ENCODE results near the gene NNMT.
"Not testable (repeated sequence)": the region's sequence is repeated elsewhere in the genome, so short reads cannot be mapped to it uniquely, and the experiment has no call there.

The NNMT gene

DNA sequence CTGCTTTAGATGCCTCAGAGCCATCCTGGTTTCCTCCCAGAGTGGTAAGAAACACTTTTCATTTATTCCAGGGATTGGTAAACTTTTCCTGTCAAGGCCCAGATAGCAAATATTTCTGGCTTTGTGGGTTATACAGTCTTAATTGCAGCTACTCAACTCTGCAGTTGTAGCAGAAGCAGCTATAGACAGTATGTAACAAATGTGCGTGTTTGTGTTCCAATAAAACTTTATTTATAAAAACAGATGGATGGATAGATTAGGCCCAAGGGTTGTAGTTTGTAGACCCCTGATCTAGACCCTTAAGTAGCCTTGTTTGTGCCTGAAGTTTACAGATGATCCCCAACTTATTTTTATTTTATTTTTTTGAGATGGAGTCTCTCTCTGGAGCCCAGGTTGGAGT, 17.9 kb downstream of the NNMT start:
- DNase-seq: no peak

DNA sequence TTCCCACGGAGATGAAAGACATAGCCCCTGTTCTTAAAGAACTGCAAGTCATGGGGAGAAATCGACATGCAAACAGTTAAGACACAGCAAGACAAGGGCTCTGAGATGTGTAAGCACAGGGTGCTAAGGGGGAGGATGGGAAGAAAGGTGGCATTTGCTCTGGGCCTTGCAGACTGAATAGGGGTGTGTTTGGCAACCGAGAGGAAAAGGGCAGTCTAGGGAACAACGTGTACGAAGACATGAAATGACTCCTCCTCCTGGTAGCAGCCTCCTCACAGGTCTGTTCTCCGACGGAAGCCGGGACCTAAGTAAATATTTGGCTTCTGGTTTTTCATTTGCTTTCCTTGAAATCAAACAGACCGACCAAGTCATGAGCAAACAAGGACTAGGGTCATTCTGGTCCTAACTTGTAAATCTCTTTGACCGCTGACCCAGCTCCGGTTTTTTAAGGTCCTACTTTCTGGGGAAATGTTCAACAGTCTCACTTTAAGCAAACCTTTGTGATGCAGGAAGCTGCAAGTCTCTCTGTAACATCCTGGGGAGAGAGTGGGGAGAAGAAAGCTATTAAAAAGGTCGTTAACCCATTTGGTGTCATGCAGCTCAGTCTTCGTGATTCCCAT, 19.7 kb downstream of the NNMT start:
- DNase-seq: no peak

DNA sequence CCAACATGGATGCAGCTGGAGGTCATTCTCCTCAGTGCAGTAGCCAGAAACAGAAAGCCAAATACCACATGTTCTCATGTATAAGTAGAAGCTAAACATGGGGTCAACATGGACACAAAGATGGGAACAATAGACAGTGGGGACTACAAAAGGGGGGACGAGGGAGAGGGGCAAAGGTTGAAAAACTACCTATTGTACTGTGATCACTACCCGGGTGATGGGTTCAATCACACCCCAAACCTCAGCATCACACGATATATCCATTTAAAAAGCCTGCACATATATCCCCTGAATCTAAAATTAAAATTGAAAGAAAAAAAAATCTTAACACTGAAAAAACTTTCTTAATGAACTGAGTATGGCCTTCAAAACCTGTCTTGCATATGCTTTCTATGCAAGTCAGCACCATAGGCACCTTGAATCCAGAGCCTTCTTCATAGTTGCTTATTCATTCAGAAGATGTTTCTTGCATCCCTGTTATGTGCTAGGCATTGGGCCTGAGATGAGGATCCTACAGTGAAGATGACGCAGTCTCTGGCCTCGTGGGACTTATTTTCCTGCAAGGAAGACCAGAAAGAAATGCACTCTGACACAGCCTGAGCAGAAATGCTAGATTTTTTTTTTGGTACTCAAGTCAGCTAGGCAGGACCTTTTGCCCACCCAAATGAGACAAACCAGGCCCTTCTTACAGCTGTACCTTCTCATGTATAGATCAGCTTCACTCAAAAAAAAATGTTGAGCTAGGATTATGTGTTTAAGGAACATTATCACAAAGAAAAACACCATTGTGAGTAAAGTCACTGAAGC, 21.0 kb downstream of the NNMT start:
- DNase-seq: no peak

GRCh38 chr11:114317787-114318137, 21.6 kb downstream of the NNMT start:
- no peak for DNase-seq

DNA sequence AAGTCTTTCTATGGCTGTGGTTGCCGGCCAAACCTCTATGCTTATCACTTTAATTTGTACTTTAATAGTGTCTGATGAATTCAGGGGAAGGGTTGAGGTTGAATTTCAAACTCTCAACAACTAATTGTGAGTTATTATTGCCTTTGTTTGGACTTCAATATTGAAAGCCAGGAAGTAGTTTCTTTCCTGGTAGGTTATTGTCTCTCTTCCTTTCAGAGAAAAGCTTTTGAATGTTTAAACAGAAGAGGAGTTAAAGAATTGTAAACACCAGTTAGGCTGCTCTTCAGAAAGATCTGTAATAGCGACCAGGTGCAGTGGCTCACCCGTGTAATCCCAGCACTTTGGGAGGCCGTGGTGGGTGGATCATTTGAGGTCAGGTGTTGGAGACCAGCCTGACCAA, 22.2 kb downstream of the NNMT start:
- DNase-seq: no peak

DNA sequence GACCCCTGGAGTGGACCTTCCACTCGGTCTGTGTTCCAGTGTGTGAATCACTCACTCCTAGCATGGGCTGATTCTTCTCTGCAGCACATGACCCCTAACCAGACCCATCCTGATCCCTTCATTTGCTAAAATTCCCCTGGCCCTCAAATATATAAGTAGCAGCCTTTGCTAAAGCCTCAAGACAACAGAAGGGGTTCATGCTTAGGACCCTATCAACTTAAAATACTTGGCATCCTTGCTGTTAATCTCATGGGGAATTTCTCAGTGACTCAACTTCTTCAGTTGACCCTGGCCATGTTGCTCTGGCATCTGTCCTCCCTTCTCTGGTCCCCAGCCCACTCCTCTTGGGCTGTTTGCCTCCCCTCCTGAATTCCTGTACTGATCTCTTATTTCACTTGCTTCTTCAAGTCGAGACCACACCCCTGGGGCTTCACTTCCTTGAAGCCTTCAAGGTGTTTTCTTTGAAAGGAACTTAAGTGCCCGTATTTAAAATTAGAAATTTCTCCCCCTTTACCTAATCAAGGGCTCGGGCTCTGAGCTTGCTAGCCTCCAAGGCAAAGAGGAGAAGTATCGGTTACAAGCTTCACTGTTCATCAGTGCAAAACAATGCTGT, 23.6 kb downstream of the NNMT start:
- no peak for DNase-seq

DNA sequence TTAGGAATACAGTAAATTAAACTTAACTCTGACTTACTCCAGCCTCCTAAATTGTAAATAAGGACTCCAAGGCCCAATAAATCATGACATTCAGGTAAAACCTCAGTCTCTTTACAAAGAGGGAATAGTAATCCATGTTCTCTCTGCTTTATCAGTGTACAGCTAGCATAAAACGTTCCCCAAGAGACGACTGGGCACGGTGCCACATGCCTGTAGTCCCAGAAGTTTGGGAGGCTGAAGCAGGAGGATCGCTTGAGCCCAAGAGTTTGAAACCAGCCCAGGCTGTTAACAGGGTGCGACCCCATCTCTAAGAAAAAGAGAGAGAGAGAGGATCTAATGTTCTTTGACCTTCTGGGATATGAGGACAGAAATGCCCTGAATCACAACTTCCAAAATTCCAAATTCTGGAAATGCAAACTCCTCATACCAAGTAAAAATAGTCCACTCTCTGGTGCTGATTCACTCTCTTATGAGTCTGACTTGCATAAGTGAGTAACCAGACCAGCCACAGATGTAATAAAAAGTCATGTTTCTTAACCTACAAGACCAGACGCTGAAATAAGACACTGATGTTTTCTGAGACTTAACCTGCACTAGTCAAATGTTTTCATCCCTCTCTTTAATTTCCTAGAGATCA, 25.5 kb downstream of the NNMT start:
- DNase-seq: no peak

DNA sequence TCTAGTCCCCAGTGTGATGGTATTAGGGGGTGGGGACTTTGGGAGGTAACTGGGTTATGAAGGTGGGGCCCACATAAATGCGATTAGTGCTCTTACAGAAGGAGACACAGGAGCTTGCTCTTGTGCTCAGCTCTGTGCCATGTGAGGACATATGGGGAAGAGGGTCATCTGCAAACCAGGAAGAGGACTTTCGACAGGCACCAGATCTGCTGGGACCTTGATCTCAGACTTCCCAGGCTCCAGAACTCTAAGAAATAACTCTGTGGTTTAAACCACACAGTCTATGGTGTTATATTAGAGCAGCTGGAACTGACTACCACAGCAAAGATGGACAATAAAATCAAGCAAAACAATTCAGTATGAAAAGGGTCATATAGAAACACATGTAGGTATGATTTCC, 26.7 kb downstream of the NNMT start:
- no peak for DNase-seq

- DNase-seq: no peak
Observed at GRCh38 chr11:114326151-114326550, 30.0 kb downstream of the NNMT start.

- no peak for DNase-seq
Observed at GRCh38 chr11:114326776-114327175, 30.6 kb downstream of the NNMT start.

DNA sequence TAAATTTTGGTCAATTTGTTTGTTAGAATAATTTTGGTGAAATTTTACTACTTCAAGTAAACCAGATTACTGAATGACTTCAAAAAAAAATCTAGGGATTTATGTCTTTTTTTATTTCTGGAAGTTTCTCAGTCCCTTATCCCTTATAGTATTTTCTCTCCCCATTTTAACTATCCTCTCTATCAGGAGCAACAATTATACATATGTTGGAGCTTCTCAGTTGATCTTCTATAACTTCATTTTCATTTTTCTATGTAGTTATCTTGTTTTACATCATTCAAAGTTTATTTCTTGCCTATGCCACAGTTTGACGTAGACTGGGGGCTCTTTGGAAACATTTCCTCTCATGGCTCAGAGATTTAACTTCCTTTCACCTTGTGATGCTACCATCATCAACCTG, 34.2 kb downstream of the NNMT start:
- DNase-seq: no peak

DNA sequence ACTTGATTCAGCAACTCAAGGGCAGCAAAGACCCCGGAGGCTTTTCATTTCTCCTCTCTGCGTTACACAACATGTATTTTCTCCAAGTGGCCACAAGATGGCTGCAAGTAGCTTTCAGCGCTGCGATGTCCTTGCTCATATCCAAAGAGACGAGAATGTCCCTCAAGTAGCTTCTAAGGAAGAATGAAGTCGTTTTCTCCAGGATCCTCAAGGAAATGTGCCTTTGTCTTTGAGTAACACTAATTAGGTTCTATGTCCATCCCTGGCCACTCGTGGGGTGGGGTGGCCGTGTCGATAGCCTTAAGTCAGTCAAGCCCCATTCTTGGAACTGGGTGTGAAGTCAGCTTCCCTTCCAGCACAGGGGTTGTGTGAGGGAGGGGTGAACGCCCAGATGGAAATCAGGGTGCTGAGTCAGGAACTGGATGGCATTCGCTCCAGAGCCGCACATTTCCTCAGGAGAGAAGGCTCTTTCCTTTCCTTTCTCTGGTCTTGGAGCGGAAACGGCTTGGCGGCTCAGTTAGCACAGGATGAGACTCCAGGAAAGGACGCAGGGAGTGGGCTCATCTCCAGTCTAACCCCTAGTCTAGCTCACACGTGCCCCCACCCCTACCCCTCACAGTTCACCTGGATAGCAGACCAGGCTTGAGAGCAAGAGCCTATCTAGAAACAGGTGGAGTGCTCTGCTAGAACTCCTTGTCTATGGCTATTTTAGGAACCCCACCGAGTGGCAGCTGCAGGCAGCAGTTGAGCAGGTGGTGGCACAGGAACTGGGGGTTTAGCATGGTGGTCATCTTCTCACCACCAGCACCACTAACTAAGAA, 44.3 kb downstream of the NNMT start:
- no peak for DNase-seq

GRCh38 chr11:114341667-114342066, 45.5 kb downstream of the NNMT start:
- DNase-seq: not testable (repeated sequence)

GRCh38 chr11:114342476-114342875, 46.3 kb downstream of the NNMT start:
- no peak for DNase-seq

GRCh38 chr11:114343020-114343419, 46.8 kb downstream of the NNMT start:
- no peak for DNase-seq

DNA sequence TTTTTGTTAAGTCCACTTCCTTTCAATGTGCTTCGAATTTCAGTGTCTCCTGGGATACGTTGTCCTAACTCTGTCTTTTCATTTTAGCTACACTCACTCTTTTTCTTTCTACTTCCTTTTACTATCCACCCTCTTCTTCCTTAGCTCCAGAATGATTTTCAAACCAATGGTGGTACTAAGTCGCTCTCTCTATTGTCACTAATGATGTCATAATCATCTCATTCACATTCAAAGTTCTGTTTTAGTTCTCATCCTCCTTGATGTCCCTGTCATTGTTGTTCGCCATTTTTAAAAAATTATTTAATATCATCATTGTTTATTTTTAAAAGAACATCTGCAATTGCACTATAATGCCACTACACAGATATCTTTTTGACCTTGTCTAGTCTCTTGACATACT, 47.3 kb downstream of the NNMT start:
- DNase-seq: no peak

DNA sequence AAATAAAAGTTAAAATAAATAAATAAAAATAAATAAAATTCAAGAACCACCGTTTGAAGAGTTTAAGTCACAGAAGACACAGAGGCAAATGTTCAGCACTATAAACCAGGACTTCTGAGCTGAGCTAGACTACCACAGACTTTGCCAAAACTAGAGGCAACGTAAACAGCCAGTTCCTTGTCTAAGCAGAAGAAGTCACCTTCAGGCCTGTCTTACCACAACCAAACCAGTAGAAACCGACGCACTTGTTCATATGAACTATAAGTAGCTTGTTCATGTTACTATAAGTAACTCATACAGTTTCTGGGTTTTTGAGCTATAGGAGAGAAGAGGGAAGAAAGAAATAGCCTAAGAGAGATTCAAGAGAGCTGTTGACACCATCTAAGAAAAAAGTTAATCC, 48.3 kb downstream of the NNMT start:
- no peak for DNase-seq

DNA sequence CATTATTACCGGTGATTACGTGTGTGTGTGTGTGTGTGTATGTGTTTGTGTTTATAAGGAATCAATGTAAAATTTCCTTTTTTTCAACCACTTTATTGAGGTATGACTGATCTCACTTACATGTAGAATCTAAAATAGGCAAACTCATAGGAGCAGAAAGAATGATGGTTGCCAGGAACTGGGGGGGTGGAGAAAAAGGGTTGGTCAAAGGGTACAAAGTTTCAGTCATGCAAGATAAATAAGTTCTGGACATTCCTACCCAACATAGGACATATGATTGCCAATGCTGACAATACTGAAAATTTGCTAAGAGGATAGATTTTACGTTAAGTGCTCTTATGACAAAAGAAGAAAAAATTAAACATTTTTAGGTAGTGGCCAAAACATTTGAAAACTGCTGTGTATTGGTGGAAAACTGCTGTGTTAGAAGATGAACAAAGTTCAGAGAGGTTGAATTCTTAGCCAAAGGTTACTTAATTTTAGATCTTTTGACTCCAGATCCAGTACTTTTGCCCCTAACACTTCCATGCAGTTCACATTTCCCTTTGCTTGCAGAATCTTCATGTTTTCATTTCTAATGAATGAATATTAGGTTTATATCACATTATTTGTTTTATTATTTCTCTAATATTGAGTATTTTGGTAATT, 49.5 kb downstream of the NNMT start:
- no peak for DNase-seq

- no peak for DNase-seq
Observed at GRCh38 chr11:114346709-114347141, 50.5 kb downstream of the NNMT start.

DNA sequence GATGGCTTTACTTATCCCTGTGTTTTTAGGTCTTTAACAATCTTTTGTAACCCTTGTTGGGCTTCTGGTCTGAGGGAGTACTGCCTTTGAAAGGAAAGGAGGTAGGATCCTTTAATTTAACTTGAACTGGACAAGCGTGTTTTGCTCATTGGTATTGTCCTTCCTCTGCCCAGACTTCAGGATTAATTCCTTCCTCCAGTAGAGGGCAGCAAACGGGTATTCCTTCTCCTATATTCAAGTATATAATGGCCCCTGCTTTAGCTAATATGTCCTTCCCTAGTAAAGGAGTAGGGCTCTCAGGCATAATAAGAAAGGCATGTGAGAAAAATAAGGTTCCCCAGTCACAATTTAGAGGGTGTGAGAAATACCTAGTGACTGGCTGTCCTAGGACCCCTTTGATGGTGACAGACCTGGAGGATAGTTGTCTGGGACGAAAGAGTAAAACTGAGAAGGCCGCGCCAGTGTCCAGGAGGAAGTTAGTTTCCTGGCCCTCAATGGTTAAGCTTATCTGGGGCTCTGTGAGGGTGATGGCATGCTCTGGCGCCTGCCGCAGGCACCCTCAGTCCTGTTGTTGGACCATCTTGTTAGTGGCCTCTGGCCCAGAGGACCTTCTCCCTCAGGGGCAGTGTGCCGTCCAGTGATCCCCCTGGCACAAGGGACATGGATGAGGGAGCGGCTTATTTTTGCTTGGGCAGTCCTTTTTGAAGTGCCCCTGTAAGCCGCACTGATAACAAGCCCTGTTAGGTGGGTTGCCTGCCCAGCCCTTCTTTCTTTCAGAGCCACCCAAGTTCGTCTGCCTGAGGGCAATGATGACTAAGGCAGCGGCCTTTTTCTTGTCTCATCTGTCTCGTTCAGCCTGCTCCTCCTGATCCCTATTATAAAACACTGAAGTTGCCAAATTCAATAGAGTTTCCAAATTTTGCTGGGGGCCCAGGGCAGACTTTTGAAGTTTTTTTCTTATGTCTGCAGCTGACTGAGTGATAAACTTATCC, 52.3 kb downstream of the NNMT start:
- no peak for DNase-seq

GRCh38 chr11:114350022-114350421, 53.8 kb downstream of the NNMT start:
- DNase-seq: no peak

All from activated effector memory CD4-positive, alpha-beta T cell treated with Interleukin-2 at 50 U/mL for 16 hours (primary cell).